Fibroblast of upper back skin (primary cell): ENCODE results near the gene PDE4A.
"Not testable (repeated sequence)": the region's sequence is repeated elsewhere in the genome, so short reads cannot be mapped to it uniquely, and the experiment has no call there.

Experiments
- DNase-seq: peaks from one replicate; pipeline ENCODE4 v3.0.0-alpha.2; 2013

The PDE4A gene

GRCh38 chr19:10420444-10421239 is at the start of gene PDE4A:
Gene PDE4A (plus strand): TSS chr19:10420538. CDS start chr19:10420765, 227 bp downstream.
- no peak for DNase-seq

DNA sequence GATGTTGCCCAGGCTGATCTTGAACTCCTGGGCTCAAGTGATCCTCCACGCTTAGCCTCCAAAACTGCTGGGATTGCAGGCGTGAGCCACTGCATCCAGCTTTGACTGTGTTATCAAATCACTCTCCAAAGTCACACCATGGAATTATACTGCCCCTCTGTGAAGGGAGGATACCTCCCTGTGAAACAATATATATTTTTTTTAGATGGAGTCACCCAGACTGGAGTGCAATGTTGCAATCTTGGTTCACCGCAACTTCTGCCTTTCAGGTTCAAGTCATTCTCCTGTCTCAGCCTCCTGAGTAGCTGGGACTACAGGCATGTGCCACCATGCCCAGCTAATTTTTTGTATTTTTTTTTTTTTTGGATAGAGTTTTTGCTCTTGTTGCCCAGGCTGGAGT is 47.6 kb upstream of the PDE4A start:
- no peak for DNase-seq

DNA sequence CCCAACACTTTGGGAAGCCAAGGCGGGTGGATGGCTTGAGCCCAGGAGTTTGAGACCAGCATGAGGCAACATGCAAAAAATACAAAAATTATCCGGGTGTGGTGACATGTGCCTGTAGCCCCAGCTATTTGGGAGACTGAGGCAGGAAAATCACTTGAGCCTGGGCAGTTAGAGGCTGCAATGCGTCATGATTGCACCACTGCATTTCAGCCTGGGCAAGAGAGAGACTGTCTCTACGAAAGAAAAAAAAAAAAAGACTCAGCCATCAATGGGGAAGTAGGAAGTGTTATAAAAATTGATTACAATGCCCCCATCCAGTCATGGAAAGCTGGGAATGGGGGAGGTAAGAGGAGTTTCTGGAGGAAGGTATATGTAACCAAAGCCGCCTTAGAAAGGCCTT is 45.4 kb upstream of the PDE4A start:
- DNase-seq, result no peak

- not testable (repeated sequence) for DNase-seq
These were observed 43.1 kb upstream of the PDE4A start for GRCh38 chr19:10377140-10377640.

DNA sequence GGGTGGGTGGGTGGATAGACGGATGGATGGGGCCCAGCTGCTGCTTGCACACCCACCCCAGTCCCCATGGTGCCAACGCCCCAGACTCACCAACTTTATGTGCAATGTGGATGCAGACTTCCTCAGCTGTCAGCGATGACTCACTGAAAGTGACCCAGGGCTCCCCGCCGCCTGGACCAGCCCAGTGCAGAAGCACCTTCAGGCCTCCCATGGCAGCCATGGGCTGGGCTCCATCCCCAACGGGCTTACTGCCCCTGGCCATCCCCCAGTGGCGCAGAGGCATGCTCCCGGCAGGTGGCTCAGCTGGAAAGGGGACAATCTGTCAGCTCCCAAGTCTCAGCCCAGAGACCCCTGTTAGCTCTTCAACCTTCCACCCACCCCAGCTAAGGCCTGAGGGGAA is 42.2 kb upstream of the PDE4A start:
- DNase-seq, result no peak

- no peak for DNase-seq
These were observed 40.4 kb upstream of the PDE4A start for GRCh38 chr19:10379880-10380312.

- peak; percentile 99 for DNase-seq
These were observed 39.8 kb upstream of the PDE4A start, which contains the start of gene TYK2 for GRCh38 chr19:10380313-10381102. Gene TYK2 (minus strand): TSS chr19:10380572. CDS start chr19:10378406, 2,166 bp downstream.

DNA sequence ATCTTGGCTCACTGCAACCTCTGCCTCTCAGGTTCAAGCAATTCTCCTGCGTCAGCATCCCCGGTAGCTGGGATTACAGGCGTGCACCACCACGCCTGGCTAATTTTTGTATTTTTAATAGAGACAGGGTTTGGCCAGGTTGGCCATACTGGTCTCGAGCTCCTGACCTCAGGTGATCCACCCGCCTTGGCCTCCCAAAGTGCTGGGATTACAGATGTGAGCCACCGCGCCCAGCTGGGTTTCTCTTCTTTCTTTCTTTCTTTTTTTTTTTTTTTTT is 37.2 kb upstream of the PDE4A start:
- not testable (repeated sequence) for DNase-seq

DNA sequence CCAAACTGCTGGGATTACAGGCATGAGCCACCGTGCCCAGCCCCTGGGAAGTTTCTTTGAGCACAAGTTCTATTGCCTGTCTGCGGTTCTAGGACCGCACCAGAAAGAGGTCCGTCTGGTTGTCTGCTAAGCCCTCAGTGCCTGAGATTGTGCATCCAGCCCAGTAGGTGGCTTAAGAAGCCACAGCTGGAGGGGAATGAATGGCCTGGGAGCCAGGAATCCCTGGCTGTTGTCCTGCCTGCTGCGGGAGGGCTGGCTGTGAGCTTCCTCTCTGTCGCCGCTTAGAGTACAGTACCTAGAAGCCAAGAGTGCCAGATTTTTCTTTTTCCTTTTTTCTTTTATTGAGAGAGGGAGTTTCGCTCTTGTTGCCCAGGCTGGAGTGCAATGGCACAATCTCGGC is 35.8 kb upstream of the PDE4A start:
- no peak for DNase-seq

GRCh38 chr19:10388957-10389356 is 31.4 kb upstream of the PDE4A start:
- peak; percentile 73 for DNase-seq

GRCh38 chr19:10389863-10390262 is 30.5 kb upstream of the PDE4A start:
- no peak for DNase-seq

DNA sequence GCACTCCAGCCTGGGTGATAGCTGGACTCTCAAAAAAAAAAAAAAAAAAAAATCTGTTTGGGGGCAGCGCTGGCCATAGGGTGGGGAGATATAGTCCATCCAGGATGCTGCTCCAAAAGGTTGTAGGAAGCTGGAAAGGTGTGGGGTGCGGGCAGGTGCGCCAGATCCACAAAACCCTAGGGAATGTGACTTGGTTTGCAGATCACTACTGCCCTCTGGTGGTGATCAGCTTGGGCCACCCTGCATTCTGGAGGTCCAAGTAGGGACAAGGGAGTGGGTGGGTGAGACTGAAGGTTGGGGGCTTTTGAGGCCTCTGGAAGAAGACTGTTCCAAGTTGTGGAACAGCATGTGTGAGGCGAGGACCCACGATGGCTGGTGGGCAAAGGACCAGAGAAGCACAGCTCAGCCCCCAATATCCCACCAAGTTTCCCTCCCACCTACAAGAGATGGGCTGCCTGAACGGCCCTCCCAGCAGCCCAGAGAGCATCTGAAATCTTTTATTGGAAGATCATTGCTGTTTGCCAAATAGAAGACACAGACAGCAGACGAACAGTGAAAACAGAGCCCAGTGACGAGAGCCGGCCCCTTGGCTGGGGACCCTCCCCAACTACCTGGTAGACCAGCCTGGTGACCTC is 29.6 kb upstream of the PDE4A start:
- peak; percentile 56 for DNase-seq

- no peak for DNase-seq
These were observed 28.2 kb upstream of the PDE4A start for GRCh38 chr19:10392120-10392519.

DNA sequence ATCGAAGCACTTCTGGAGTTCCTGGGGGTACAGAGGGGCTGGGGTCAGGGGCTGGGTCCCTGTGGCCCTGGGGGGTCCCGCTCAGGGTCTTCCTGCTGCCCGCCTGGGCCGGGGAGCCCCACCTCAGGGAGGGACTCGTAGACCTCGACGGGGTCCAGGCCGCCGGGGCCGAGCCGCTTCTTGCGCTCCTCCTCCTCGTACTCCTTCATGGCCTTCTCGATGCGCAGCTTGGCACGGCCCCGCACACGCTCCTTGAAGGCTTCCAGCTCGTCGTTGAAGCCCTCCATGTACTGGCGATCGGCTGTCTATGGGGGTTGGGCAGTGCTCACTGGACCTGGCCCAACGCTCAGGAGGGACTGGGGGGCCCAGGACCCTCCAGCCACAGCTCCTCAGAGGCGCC is 27.2 kb upstream of the PDE4A start:
- no peak for DNase-seq

DNA sequence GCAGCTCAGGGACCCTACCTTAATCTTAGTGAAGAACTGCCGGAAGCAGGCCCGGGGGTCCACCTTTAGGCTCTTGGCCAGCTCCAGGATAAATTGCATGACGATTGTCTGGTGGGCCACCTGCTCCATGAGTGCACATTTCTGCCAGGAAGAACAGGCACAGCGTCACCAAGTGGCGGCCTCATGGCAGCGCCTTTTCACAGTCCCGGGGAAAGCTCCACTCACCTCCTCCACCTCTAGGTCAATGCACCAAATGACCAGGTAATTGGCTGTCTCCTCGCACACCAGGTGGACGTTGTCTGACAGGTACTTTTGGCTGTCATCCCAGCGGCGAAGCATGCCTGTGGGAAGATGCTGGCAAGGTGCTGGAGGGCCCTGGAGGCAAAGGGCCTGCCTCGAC is 25.3 kb upstream of the PDE4A start:
- DNase-seq, result no peak

DNA sequence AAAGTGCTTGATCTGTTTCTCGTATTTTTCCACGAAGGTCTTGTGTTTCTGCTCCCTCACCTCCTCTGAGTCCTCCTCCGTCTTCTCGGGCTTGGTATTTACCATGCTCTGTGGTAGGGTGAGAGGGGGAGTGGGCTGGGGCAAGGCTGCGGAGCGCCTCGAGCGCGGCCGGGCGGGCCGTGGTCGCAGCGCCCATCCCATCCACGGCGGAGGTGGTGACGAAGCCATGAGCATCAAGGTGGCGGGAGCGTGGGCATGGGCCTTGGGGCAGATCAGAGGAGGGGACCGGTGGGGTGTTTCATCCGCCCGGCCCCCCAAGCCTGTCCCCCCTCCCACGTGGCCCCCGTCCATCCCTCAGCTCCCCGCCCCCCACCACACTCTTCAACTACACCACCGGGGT is 24.9 kb upstream of the PDE4A start:
- DNase-seq, result no peak

- no peak for DNase-seq
These were observed 24.4 kb upstream of the PDE4A start for GRCh38 chr19:10395917-10396316.

GRCh38 chr19:10398819-10399218 is 21.5 kb upstream of the PDE4A start:
- no peak for DNase-seq

- not testable (repeated sequence) for DNase-seq
These were observed 21.0 kb upstream of the PDE4A start for GRCh38 chr19:10399340-10399739.

- no peak for DNase-seq
These were observed 20.5 kb upstream of the PDE4A start for GRCh38 chr19:10399878-10400277.

- peak; percentile 43 for DNase-seq
These were observed 17.8 kb upstream of the PDE4A start for GRCh38 chr19:10402441-10403038.

DNA sequence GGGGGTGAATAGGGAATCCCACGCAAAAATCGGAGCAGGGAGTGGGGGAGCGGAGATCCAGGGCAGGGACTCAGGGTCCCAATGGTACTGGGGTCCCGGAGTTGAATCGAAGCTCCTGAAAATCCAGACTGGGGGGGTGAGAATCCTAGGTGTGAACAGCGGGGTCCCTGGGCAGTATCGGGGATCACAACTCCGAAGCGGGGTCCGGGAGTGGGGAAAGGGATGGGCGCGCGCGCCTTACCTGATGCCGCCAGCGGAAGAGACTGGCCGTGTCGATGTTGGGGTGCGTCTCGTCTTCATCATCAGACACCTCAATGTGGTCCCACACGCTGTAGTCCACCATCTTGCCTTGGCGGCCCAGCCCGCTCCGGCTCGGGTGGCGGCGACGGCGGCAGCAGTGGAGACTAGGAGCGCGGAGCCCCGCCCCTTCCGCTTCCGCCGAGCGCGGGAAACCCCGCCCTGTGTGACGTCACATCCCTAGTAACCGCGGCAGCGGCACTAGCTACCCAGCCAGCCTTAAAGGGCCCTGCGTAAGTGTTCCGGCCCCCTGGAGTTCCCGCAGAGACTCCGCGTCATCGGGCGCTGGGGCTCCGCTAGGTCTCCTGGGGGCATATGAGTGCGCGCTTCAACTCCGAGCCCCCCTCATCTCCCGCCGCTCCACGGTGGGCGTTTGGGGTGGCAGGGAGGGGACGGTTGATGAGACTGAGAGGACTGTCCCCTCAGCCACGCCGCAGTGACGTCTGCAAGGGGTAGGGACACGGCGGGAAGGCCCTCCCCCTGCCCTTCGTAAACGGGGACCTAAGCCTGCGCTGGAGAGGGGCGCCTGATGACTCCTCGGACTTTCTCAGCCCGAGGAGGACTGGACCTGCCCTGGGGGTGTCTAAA is 17.0 kb upstream of the PDE4A start, which contains the start of gene CDC37:
TSS of gene CDC37 (minus strand) at position 406 of the 885 bp plus-strand sequence. CDS start at position 343, 63 bp downstream.
- DNase-seq, result peak; percentile 95
